NT2/D1 (cell line): ENCODE results near the gene SEMA3A.

Source experiments
- SUZ12 ChIP-seq: IDR thresholded peaks from 2 replicates; pipeline ENCODE4 v1.6.1; 2011; ENCODE audit not compliant: insufficient read length, insufficient read depth; ENCODE audit errors: extremely low read depth
- YY1 ChIP-seq: IDR thresholded peaks from 2 replicates; pipeline ENCODE4 v1.6.1; 2011; ENCODE audit not compliant: insufficient read length, insufficient read depth
- ZNF274 ChIP-seq: IDR thresholded peaks from 2 replicates; pipeline ENCODE4 v1.6.1; 2011; ENCODE audit warnings: mild to moderate bottlenecking, low read depth, low read length

- no peak for TF ChIP-seq ZNF274
- TF ChIP-seq SUZ12 = no peak
- TF ChIP-seq YY1 = no peak
These were observed 154.2 kb downstream of the SEMA3A start for GRCh38 chr7:84040355-84040754.
